ENCODE measurements around the gene LHFPL3. TPM values are rescaled to one million over a fixed set of nuclear protein-coding genes. Genes with fewer than 3 reads are reported as not detected.

Gene LHFPL3
- total and polyA plus RNA-seq, 2 donors (not counting 1 experiment from before 2014, with no cell fraction given): not detected

- no peak for TF ChIP-seq EZH2 (IDR thresholded peaks at IDR 0.05; ENCODE audit: low read length, missing control alignments)
- no peak for TF ChIP-seq CTCF (conservative IDR thresholded peaks at IDR 0.05 in 1 of 2, IDR thresholded peaks at IDR 0.05 in 1 of 2; ENCODE audit: low read depth in 1 of 2, low read length in 2 of 2)
- H4K20me1 ChIP-seq (ENCODE audit: control insufficient read depth, extremely low read depth, insufficient read depth, low read length): no peaks in the 10 kb centered on the region
- no peaks in the 10 kb centered on the region for H3K79me2 ChIP-seq (ENCODE audit: control insufficient read depth, insufficient read depth, low read length)
- H3K4me1 ChIP-seq (ENCODE audit: control insufficient read depth, extremely low read depth, insufficient read depth, low read length): no peaks in the 10 kb centered on the region
- H2AFZ ChIP-seq (ENCODE audit: low read length): no peak overlapping the region
- no peaks in the 10 kb centered on the region for H3K36me3 ChIP-seq (ENCODE audit: control insufficient read depth, insufficient read depth, low read length)
- H3K27ac ChIP-seq (ENCODE audit: insufficient read depth, low read length): no peak overlapping the region
- H3K27me3 ChIP-seq (ENCODE audit: control insufficient read depth, insufficient read depth, low read length): no peaks in the 10 kb centered on the region
- H3K4me3 ChIP-seq (replicated peaks in 1 of 4; ENCODE audit: control extremely low read depth in 1 of 4, insufficient read depth in 1 of 4, low read depth in 3 of 4, low read length in 4 of 4): no peak overlapping the region
- H3K9me3 ChIP-seq (ENCODE audit: control insufficient read depth, insufficient read depth, low read depth, low read length): no peaks in the 10 kb centered on the region
- DNase-seq (ENCODE audit: low read depth in 2 of 2): no peak
- no peak overlapping the region for H3K4me2 ChIP-seq (ENCODE audit: extremely low read depth, insufficient read depth, low read length)
- H3K9ac ChIP-seq (ENCODE audit: insufficient read depth, low read length): no peak overlapping the region
These were observed 572.3 kb downstream of the LHFPL3 start for GRCh38 chr7:104900525-104901239.

GRCh38 chr7:104901240-104901619 lies 572.8 kb downstream of the LHFPL3 start:
- H3K27me3 ChIP-seq (ENCODE audit: control insufficient read depth, insufficient read depth, low read length): peaks cover 2% of the 10 kb centered on the region
- H3K36me3 ChIP-seq (ENCODE audit: control insufficient read depth, insufficient read depth, low read length): no peaks in the 10 kb centered on the region
- no peak overlapping the region for H3K4me3 ChIP-seq (replicated peaks in 1 of 4; ENCODE audit: control extremely low read depth in 1 of 4, insufficient read depth in 1 of 4, low read depth in 3 of 4, low read length in 4 of 4)
- H2AFZ ChIP-seq (ENCODE audit: low read length): no peak overlapping the region
- no peak overlapping the region for H3K27ac ChIP-seq (ENCODE audit: insufficient read depth, low read length)
- TF ChIP-seq CTCF (conservative IDR thresholded peaks at IDR 0.05 in 1 of 2, IDR thresholded peaks at IDR 0.05 in 1 of 2; ENCODE audit: low read depth in 1 of 2, low read length in 2 of 2) (no peak), EZH2 (IDR thresholded peaks at IDR 0.05; ENCODE audit: low read length, missing control alignments) (no peak)
- H3K9me3 ChIP-seq (ENCODE audit: control insufficient read depth, insufficient read depth, low read depth, low read length): no peaks in the 10 kb centered on the region
- no peaks in the 10 kb centered on the region for H3K4me1 ChIP-seq (ENCODE audit: control insufficient read depth, extremely low read depth, insufficient read depth, low read length)
- no peak overlapping the region for H3K4me2 ChIP-seq (ENCODE audit: extremely low read depth, insufficient read depth, low read length)
- no peak for DNase-seq (ENCODE audit: low read depth in 2 of 2)
- H3K9ac ChIP-seq (ENCODE audit: insufficient read depth, low read length): no peak overlapping the region
- no peaks in the 10 kb centered on the region for H3K79me2 ChIP-seq (ENCODE audit: control insufficient read depth, insufficient read depth, low read length)
- no peaks in the 10 kb centered on the region for H4K20me1 ChIP-seq (ENCODE audit: control insufficient read depth, extremely low read depth, insufficient read depth, low read length)

GRCh38 chr7:104902183-104902582 lies 573.8 kb downstream of the LHFPL3 start:
- no peak overlapping the region for H2AFZ ChIP-seq (ENCODE audit: low read length)
- H3K4me1 ChIP-seq (ENCODE audit: control insufficient read depth, extremely low read depth, insufficient read depth, low read length): no peaks in the 10 kb centered on the region
- H3K9me3 ChIP-seq (ENCODE audit: control insufficient read depth, insufficient read depth, low read depth, low read length): no peaks in the 10 kb centered on the region
- H3K36me3 ChIP-seq (ENCODE audit: control insufficient read depth, insufficient read depth, low read length): no peaks in the 10 kb centered on the region
- peaks cover 2% of the 10 kb centered on the region for H3K27me3 ChIP-seq (ENCODE audit: control insufficient read depth, insufficient read depth, low read length)
- H3K79me2 ChIP-seq (ENCODE audit: control insufficient read depth, insufficient read depth, low read length): no peaks in the 10 kb centered on the region
- DNase-seq (ENCODE audit: low read depth in 2 of 2): no peak
- no peak overlapping the region for H3K9ac ChIP-seq (ENCODE audit: insufficient read depth, low read length)
- no peak overlapping the region for H3K4me2 ChIP-seq (ENCODE audit: extremely low read depth, insufficient read depth, low read length)
- TF ChIP-seq CTCF (conservative IDR thresholded peaks at IDR 0.05 in 1 of 2, IDR thresholded peaks at IDR 0.05 in 1 of 2; ENCODE audit: low read depth in 1 of 2, low read length in 2 of 2) (no peak), EZH2 (IDR thresholded peaks at IDR 0.05; ENCODE audit: low read length, missing control alignments) (no peak)
- no peaks in the 10 kb centered on the region for H4K20me1 ChIP-seq (ENCODE audit: control insufficient read depth, extremely low read depth, insufficient read depth, low read length)
- no peak overlapping the region for H3K4me3 ChIP-seq (replicated peaks in 1 of 4; ENCODE audit: control extremely low read depth in 1 of 4, insufficient read depth in 1 of 4, low read depth in 3 of 4, low read length in 4 of 4)
- H3K27ac ChIP-seq (ENCODE audit: insufficient read depth, low read length): no peak overlapping the region

Data from fibroblast of lung (primary cell).